ENCODE measurements around the gene FMO4.
"Not testable (repeated sequence)": the region's sequence is repeated elsewhere in the genome, so short reads cannot be mapped to it uniquely, and the experiment has no call there.

Gene FMO4

DNA sequence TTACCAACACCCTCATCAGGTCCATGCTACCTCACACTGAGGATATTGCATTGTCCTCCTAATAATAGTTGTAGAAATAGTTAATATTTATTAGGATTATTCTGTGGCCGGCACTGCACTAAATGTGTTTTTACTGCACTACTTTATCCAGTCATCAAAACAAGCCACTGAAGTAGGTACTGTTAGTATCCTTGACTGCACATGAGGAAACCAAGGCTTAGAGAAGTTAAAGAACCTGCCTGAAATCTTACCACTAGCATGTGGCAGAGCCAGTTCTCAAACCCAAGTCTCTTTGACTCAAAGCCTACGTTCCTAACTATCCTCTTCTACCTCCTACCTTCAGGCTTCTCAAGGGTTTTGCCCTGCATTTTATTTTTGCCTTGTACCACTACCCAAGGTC, 34.7 kb upstream of the FMO4 start:
- no peaks in the 10 kb centered on the region for H3K27me3 ChIP-seq
- no peak for DNase-seq
- H3K4me3 ChIP-seq (ENCODE audit: low read depth, low read length): no peak overlapping the region
- TF ChIP-seq, protein P1, sequence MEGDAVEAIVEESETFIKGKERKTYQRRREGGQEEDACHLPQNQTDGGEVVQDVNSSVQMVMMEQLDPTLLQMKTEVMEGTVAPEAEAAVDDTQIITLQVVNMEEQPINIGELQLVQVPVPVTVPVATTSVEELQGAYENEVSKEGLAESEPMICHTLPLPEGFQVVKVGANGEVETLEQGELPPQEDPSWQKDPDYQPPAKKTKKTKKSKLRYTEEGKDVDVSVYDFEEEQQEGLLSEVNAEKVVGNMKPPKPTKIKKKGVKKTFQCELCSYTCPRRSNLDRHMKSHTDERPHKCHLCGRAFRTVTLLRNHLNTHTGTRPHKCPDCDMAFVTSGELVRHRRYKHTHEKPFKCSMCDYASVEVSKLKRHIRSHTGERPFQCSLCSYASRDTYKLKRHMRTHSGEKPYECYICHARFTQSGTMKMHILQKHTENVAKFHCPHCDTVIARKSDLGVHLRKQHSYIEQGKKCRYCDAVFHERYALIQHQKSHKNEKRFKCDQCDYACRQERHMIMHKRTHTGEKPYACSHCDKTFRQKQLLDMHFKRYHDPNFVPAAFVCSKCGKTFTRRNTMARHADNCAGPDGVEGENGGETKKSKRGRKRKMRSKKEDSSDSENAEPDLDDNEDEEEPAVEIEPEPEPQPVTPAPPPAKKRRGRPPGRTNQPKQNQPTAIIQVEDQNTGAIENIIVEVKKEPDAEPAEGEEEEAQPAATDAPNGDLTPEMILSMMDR (IDR thresholded peaks at IDR 0.05; ENCODE audit: low read depth, low read length): no peak
- no peaks in the 10 kb centered on the region for H3K36me3 ChIP-seq
- H3K4me1 ChIP-seq: no peaks in the 10 kb centered on the region
- H3K9me3 ChIP-seq: no peaks in the 10 kb centered on the region

DNA sequence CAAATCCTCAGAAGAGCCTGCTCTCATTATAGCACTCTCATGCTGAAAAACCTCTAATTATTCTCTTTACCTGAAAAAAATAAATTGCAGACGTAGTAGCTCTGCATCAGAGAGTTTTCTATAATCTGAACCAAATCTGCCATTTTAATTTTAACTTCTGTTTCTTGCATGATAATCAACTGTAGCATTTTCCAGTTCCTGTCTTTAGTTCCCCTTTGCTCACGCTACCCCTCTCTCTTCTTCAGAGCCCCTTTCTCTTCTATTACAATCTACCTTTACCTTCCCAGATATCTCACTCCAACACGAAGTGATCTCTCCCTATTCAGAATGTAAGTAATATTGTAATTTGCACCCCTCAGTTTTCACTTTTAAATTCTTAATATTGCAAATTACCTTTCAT, 34.3 kb upstream of the FMO4 start:
- Histone ChIP-seq H3K4me1 (no peaks in the 10 kb centered on the region), H3K36me3 (no peaks in the 10 kb centered on the region), H3K9me3 (no peaks in the 10 kb centered on the region), H3K27me3 (no peaks in the 10 kb centered on the region), H3K4me3 (ENCODE audit: low read depth, low read length) (no peak overlapping the region)
- TF ChIP-seq, protein P1 (IDR thresholded peaks at IDR 0.05; ENCODE audit: low read depth, low read length): no peak
- DNase-seq: no peak

DNA sequence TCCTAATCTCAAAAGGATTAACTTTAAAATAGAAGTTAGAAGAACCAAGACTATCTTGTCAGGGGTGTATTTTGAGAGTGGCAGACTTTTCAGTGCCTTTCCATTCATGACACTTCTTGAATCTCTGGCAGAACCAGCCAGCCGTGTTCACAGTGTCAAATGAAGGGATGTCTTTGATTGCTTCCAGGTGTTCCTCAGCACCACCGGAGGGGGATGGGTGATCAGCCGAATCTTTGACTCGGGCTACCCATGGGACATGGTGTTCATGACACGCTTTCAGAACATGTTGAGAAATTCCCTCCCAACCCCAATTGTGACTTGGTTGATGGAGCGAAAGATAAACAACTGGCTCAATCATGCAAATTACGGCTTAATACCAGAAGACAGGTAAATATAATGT, 33.4 kb upstream of the FMO4 start:
- no peaks in the 10 kb centered on the region for H3K9me3 ChIP-seq
- H3K36me3 ChIP-seq: no peaks in the 10 kb centered on the region
- DNase-seq: no peak
- TF ChIP-seq, protein P1 (IDR thresholded peaks at IDR 0.05; ENCODE audit: low read depth, low read length): no peak
- H3K27me3 ChIP-seq: no peaks in the 10 kb centered on the region
- H3K4me3 ChIP-seq (ENCODE audit: low read depth, low read length): no peak overlapping the region
- H3K4me1 ChIP-seq: no peaks in the 10 kb centered on the region

DNA sequence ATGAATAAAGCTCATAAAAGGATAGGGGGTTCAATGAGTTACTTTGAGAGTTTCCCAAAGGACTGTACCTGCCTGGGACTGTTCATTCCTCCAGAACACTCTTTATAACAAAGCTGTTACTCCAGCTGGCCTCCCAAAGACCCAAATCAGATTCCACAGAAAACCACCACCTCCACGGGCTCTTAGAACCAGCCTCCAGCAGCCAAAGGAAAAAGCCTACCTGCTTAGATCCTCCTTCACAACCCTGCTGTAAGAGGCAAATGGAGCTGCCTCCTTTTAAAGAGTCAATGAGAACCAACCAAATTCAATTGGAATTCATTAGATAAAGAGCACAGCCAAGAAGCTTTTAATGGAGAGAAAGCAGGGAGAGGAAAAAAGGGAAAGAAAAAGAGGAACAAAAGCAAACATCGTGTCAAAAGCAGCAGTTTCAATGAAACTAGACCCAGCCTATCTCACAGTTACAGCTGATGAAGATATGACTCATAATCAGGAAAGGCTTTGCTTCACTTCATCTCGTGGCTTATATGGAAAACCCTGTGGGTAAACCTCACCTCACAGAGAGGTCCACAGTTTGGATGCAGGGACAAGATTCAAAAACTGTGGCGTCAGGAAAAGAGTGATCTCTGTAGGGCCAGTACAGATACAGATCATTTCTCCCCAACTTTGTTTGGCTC, 27.8 kb upstream of the FMO4 start:
- TF ChIP-seq, protein P1 (IDR thresholded peaks at IDR 0.05; ENCODE audit: low read depth, low read length): no peak
- no peak for DNase-seq
- H3K9me3 ChIP-seq: no peaks in the 10 kb centered on the region
- H3K36me3 ChIP-seq: no peaks in the 10 kb centered on the region
- no peaks in the 10 kb centered on the region for H3K4me1 ChIP-seq
- H3K4me3 ChIP-seq (ENCODE audit: low read depth, low read length): no peak overlapping the region
- no peaks in the 10 kb centered on the region for H3K27me3 ChIP-seq

DNA sequence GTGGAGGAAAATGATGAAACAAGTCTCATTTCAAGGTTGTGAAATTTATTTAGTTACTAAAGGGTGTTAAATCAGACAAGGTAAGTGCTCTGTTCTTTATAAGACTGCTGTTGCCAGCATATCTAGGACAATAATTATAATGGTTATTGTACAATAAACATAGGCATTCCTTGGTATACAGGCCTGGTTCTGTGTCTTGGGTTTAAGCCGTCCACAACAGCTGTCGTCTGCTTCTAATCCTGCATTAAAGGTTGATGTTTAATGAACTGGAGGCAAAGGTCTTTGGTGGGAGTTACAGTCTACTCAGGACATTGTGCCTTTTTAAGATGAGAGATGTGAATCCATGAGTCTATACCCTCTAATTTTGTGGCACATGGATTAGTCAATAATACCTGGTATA, 23.4 kb upstream of the FMO4 start:
- H3K4me1 ChIP-seq: no peaks in the 10 kb centered on the region
- DNase-seq: no peak
- TF ChIP-seq, protein P1 (IDR thresholded peaks at IDR 0.05; ENCODE audit: low read depth, low read length): no peak
- H3K9me3 ChIP-seq: no peaks in the 10 kb centered on the region
- H3K27me3 ChIP-seq: no peaks in the 10 kb centered on the region
- H3K36me3 ChIP-seq: no peaks in the 10 kb centered on the region
- H3K4me3 ChIP-seq (ENCODE audit: low read depth, low read length): no peak overlapping the region

DNA sequence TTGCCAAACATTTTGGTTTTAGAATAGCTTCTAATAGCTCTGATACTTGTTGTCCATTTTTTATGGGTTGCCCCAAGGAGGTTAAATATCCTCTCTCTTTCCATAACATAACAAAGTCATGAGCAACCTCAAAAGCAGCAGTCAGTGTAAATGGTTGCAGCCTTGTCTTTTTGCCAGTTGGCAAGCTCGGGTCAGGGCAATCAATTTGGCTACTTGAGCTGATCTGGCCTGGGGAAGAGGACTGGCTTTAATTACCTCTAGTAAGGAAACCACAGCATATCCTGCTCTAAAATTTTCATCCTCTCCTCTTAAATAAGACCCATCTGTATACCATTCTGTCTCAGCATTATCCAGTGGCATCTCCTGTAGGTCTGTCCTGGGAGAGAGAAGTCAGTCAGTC, 21.2 kb upstream of the FMO4 start:
- TF ChIP-seq, protein P1 (IDR thresholded peaks at IDR 0.05; ENCODE audit: low read depth, low read length): no peak
- H3K36me3 ChIP-seq: no peaks in the 10 kb centered on the region
- DNase-seq: no peak
- H3K4me1 ChIP-seq: no peaks in the 10 kb centered on the region
- no peak overlapping the region for H3K4me3 ChIP-seq (ENCODE audit: low read depth, low read length)
- no peaks in the 10 kb centered on the region for H3K9me3 ChIP-seq
- no peaks in the 10 kb centered on the region for H3K27me3 ChIP-seq

DNA sequence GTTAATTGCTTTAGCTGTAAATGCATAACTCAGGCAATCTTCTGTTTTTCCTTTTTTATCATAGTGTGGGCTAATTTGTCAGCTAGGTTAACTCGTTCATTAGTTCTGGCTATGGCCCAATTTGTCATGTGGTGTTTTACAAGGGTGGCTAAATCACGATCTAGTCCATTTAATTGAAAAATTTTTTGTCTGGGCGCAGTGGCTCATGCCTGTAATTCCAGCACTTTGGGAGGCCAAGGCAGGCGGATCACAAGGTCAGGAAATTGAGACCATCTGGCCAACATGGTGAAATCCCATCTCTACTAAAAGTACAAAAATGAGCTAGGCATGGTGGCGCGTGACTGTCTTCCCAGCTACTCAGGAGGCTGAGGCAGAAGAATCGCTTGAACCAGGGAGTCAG, 18.6 kb upstream of the FMO4 start:
- not testable (repeated sequence) for H3K4me3 ChIP-seq (ENCODE audit: low read depth, low read length); DNase-seq; H3K9me3 ChIP-seq; H3K27me3 ChIP-seq; H3K36me3 ChIP-seq; H3K4me1 ChIP-seq
